SKM-1 (cell line): ENCODE data around the gene HCN3.
A peak's percentile ranks its signal among the peaks of the same experiment; 100 is the strongest.
"Not testable (repeated sequence)": the region's sequence is repeated elsewhere in the genome, so short reads cannot be mapped to it uniquely, and the experiment has no call there.

ENCODE experiments used
- DNase-seq: peaks from one replicate; lab custom pipeline; 2025; ENCODE audit not compliant: unreplicated experiment; lab: John Stamatoyannopoulos, UW

The HCN3 gene

DNA sequence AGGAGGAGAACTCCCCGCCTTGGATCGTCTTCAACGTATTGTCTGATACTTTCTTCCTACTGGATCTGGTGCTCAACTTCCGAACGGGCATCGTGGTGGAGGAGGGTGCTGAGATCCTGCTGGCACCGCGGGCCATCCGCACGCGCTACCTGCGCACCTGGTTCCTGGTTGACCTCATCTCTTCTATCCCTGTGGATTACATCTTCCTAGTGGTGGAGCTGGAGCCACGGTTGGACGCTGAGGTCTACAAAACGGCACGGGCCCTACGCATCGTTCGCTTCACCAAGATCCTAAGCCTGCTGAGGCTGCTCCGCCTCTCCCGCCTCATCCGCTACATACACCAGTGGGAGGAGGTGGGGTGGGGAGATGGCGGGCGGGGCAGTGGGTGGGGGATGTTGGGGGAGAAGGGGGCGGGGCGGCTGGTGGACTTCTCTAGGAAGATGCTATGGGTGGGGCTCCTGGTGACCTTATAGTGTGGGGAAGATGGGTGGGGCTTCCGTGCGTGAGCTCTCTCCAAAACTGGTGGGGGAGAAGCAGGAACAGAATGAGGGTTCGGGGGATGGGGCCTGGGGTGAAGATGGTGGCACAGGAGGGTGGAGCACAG lies 5.3 kb downstream of the HCN3 start:
- DNase-seq = no peak

DNA sequence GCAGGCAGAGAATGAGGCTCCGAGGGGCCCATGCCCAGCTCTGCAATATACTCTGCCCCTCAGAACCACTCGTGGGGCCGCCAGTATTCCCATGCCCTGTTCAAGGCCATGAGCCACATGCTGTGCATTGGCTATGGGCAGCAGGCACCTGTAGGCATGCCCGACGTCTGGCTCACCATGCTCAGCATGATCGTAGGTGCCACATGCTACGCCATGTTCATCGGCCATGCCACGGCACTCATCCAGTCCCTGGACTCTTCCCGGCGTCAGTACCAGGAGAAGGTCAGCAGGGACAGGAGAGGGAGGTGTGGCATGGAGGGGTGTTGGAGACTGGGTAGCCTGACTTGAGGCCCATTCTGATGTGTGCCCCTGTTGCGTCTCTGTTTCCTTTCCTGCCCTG lies 7.2 kb downstream of the HCN3 start:
- DNase-seq = no peak

DNA sequence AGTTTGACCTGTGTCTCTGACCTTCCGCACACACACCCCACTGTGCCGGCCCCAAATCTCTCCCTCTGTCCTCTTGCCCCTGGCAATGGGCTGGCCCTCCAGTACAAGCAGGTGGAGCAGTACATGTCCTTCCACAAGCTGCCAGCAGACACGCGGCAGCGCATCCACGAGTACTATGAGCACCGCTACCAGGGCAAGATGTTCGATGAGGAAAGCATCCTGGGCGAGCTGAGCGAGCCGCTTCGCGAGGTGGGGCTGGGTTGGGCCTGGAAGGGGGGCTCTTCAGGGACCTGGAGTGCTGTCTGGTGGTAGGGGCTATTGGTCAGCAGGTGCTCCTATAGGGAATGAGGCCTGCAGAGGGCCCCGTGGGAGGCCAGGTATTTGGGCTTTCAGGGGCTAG lies 7.8 kb downstream of the HCN3 start:
- DNase-seq = no peak

DNA sequence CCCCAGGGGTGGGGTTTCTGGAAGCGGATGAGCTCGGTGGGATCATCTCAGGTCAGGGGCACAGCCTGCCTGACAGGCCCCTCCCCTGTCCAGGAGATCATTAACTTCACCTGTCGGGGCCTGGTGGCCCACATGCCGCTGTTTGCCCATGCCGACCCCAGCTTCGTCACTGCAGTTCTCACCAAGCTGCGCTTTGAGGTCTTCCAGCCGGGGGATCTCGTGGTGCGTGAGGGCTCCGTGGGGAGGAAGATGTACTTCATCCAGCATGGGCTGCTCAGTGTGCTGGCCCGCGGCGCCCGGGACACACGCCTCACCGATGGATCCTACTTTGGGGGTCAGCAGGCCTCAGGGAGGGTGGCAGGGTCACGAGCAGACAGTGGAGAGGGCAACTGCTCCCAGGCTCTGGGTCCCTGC lies 8.4 kb downstream of the HCN3 start:
- no peak for DNase-seq

DNA sequence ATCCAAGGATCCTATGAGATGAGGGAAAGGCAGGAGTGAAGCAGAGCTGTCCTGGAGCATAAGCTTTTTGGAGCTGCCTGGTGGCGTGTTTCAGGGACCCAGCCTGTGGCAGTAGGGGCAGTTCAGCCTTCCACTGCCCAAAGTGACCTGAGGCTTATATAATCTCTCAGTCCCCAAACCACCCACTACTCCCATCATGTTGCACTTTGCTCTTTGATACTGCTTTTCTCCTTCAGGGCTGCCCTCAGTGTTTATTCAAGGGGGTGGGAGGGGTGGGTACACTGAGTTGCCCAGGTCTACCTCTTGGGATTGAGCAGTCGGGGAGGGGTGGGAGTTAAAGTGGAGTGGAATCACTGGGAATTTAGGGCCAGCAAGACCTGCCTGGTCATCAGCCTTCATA lies 9.3 kb downstream of the HCN3 start:
- DNase-seq = no peak

DNA sequence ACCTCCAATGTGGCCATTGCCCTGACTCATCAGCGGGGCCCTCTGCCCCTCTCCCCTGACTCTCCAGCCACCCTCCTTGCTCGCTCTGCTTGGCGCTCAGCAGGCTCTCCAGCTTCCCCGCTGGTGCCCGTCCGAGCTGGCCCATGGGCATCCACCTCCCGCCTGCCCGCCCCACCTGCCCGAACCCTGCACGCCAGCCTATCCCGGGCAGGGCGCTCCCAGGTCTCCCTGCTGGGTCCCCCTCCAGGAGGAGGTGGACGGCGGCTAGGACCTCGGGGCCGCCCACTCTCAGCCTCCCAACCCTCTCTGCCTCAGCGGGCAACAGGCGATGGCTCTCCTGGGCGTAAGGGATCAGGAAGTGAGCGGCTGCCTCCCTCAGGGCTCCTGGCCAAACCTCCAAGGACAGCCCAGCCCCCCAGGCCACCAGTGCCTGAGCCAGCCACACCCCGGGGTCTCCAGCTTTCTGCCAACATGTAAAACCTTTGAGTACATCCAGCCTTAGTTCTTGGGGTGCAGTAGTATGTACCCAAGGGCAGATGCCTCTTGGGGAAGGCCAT lies 10.8 kb downstream of the HCN3 start:
- DNase-seq = no peak

DNA sequence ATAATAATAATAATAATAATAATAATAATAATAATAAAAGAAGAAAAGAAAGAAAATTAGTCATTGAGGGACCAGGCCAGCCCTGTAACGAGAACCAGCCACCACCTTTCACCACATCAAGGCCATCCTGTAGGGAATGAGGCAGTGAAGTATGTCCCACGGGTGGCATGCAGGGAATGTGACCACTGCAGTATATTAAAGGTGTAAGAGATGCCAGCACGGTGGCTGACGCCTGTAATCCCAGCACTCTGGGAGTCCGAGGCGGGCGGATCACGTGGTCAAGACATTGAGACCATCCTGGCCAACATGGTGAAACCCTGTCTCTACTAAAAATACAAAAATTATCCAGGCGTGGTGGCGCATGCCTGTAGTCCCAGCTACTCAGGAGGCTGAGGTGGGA lies 13.7 kb downstream of the HCN3 start:
- DNase-seq = not testable (repeated sequence)

DNA sequence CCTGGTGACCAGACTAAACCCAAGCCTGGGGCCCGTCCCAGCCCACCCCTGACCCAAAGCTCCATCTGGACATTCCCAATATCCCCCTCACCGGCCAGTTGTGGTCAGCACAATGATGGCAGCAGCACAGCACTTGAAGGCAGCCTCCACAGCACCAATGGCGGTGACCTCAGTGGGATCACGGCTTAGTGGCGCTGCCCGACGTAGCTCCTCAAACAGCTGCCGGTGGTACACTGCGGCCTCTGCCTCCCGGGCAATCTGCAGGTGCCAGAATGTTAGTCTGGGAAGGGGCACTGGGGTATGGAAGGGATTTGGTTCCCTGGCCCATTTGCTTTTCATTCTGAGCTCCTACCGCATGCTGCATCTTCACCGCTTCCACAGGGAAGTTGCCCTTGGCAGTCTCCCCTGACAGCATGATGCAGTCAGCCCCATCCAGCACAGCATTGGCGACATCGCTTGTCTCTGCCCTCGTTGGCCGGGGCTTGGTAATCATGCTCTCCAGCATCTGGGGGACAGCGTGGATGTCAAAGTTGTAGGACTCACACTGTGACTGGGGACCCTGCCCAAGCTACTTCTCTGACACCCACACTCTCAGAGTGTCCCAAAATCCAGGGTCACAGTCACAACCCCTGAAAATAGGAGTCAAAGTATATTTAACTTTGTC lies 16.0 kb downstream of the HCN3 start:
- no peak for DNase-seq

DNA sequence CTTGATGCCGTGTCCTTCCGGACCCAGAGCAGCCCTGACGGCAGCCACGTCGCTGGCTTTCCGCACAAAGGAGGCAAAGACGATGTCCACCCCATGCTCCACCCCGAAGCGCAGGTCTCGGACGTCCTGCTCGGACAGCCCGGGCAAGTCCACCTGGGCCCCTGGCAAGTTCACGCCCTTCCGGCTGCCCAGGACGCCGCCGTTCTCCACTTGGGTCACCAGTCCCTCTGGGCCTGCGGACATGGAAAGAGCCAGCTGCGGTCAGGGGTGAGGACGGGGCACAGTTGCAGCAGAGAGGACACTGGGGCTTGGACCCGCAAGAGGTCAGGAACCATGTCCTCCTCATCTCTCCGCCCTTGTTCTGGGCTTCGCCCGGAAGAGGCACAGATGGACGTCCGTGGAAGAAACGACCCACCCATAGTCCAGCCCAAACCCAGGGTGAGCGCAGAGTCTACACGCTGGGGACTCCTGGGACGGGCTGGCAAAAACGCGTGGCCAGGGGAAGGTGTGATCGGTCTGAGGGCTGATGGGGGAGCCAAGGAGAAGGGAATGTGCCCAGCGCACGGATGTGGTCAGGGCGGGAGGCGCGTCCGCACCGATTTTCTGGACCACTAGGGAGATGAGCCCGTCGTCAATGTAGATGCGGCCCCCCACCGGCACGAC lies 17.4 kb downstream of the HCN3 start:
- no peak for DNase-seq

DNA sequence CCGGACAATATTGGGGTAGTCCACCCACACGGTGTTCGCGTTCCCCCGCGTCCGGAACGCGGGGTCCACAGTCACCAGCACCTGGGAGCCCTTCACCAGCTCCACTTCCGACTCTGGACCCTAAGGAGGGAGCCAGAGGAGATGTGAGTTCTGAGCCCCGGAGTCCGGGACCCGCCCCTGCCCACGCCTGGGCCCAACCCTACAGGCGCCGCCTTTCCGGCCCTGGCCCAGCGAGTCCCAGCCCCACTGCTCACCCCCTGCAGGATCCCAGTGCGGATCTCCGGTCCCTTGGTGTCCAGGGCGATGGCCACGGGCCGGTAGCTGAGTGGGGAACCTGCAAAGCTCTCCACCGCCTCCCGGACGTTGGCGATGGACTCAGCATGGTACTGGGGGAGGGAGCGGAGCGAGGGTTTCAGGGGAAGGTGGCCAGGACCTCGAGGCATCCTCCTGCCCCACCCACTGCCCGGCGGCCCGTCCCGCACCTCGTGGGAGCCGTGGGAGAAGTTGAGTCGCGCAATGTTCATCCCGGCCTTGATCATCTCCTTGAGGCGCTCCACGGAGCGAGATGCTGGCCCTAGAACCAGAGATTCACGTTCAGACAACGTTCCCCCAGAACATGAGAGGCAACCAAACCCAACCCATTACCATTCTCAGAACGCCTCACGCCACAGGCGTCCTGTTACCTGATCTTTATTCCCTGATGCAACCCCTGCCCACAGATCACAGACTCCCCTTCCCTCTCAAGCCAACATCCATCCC lies 18.1 kb downstream of the HCN3 start:
- DNase-seq = no peak

DNA sequence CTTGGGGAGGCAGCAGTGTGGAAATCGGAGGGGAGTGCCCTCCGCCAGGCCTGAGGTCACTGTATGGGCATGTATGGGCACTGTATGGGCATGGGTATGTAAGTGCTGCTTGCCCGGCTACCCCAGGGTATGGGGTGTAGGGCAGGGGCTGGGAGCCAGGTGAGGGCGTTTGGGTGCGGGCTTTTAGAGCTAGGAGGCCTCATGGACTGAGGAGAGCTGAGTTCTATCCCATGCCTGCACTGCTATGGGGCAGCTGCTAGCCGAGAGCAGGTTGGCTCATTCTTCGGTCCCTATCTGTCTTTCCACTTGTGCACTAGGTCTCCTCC lies 18.6 kb downstream of the HCN3 start:
- no peak for DNase-seq

DNA sequence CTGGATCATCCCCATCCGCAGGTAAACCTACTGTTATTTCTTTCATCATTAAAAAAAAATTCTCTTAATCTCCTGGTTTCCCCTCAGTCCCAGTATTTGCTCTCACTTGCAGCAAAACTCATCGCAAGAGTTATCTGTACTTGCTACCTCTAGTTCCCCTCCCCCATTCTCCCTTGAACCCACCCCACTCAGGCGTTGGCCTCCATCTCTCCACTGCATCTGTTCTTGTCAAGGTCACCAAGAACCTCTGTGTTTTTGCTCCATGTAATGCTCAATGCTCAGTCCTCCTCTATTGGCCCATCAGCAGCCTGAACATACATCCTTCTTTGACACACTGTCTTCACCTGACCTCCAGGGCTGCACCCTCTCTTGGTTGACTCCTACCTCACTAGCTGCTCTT lies 19.4 kb downstream of the HCN3 start:
- no peak for DNase-seq

DNA sequence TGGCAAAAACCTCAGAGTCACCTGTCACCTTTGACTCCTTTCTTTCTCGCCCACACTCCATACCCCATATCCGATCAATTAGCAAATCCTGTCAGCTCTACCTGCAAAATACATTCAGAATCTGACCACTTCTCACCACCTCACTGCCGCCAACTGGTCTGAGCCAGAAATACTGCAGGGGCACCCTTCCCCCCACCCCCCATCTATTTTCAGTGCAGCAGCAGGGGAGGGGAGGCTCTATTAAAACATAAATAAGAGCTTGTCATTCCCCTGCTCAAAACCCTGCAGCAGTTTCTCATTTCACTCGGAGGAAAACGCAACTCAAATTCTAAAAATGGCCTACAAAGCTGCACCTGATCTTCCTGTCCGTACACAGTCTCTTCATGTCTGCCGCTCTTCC lies 20.1 kb downstream of the HCN3 start:
- DNase-seq = no peak

DNA sequence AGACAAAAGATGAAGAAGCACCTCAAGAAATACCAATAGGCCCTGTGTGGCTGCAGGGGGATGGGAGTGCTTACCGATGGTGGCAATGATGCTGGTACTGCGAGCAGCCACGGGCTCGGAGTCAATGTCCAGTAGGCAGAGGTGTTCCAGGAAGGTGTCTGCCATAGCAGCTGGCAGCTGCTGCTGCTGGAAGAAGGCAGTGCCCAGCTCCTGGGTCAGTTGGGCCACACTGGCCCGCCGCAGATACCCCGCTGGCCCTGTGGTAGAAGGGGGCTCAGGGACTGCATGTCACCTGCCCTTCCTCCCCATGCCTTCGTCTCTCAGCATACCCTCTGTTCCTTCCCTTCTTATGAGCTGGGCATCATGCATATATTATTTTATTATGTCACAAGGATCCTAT lies 22.8 kb downstream of the HCN3 start:
- DNase-seq = no peak

DNA sequence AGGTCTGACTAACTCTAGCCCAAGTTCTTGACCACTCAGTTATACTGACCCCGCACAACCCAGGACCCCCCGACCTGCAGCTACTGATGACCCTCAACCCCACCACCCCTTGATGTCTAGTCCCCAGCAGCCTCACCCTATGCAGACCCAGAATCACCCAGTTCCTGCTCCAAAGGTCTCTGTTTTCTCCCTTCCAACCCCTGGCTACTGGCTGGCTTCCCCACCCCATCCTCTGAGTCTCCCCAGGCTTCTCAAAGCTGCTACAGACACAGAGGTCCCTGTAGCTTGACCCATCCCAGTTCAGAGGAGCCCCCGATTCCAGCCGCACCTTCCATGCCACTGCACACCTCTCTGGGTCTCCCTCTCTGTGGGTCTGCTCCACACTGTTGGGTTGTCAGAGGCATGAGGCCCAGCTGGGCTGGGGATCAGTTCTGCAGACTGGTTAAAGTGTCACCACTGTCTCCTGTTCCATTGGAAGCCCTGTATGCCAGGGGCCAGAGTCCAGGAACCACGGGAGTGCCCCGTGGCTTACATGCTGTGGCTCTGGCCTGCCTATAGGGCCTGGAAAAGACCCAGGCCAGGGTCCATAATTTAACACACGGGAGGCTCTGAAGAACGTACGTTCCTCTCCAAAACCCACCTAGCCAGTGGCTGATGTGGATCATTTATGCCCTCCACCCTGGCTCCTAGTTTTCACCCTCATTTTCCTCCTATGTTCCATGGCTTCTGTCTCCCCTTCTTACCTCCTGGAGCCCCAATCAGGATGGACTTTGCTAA lies 23.5 kb downstream of the HCN3 start:
- no peak for DNase-seq

DNA sequence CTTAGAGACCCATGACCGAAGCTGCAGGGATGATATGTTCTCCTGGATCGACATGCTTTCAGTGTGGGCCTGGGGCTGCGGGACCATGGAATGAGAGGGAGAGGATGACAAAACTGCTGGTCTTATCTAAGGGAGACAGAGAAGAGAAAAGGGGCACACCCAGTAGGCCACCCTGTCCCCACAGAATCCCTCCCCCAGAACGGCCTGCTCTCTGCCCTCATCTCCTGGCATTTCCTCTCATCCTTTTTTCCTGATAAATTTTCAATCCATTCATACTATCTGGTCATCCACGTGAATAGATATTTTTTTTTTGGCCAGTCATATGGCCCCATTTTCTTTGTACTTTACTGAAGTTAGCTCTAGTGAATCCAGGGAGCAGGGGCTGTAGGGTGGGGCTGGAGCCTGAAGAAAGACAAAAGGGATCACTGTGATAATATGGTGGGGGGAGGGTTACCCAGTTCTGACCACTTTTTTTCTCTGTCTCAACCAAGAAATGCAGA lies 24.1 kb downstream of the HCN3 start, which contains the start of gene PKLR:
TSS of gene PKLR (minus strand) at position 97 of the 500 bp plus-strand sequence. CDS start at position 54, 43 bp downstream.
- no peak for DNase-seq

DNA sequence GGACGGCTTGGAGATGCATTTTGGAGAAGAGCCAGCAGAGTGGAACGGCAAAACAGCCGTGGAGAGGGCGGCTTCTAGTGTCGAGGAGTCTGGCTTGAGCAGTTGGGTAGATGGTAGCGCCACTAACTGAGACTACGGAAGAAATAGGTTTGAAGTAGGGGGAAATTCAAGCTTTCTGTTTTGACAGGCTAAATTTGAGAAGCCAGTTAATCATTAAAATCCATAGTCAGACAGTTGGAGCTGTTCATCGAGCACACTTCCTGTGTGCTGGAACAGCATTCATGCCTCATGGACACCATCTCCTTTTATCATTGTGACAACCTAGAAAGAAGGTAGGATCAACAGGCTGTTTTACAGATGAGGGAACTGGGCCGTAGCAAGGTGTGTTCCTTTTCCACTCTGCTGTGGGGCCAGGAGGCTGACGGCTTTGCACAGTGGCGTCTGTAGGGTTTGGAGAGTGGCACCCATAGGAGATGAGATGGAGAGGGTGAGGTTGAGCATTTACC lies 27.3 kb downstream of the HCN3 start:
- DNase-seq = no peak

DNA sequence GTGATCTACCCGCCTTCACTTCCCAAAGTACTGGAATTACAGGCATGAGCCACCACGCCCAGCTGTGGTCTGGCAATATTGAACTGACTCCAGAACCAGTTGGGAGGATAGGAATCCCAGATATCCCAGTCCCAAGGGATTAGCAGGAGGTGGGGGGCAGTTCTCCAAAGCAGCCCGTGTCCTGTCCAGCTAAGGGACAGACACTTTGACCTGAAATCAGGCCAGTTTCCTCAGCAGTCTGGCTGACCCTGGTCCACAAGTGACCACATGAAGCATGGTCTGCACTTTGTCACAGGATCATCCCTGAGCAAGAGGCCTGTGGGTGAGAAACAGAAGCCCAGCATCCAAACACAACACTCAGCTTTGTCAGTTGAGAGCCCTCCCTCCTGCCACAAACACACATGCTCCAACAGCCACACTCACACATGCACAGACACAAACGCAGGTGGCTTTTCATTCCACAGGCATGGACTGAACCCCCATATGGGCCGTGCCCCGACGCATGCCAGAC lies 28.7 kb downstream of the HCN3 start:
- DNase-seq = no peak

DNA sequence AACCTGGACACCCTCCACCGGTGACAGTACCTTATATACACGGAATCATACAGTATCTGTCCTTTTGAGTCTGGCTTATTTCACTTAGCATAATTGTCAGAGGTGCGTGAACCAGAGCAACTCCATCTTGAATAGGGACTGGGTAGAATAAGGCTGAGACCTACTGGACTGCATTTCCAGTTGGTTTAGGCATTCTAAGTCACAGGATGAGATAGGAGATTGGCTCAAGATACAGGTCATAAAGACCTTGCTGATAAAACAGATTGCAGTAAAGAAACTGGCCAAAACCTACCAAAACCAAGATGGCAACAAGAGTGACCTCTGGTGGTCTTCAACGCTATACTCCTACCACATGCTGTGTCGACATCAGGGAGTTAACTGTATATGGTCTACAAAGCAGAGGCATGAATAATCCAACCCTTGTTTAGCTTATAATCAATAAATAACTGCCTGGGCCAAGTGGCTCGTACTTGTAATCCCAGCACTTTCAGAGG lies 30.0 kb downstream of the HCN3 start:
- peak; percentile 42 for DNase-seq
